Midbrain (tissue), 1 donor: ENCODE measurements around the gene IL20RA.
A peak's percentile ranks its signal among the peaks of the same experiment; 100 is the strongest.
"Not testable (repeated sequence)": the region's sequence is repeated elsewhere in the genome, so short reads cannot be mapped to it uniquely, and the experiment has no call there.

Source experiments
- DNase-seq: peaks from one replicate; lab custom pipeline; 2025; lab: John Stamatoyannopoulos, UW

IL20RA gene

DNA sequence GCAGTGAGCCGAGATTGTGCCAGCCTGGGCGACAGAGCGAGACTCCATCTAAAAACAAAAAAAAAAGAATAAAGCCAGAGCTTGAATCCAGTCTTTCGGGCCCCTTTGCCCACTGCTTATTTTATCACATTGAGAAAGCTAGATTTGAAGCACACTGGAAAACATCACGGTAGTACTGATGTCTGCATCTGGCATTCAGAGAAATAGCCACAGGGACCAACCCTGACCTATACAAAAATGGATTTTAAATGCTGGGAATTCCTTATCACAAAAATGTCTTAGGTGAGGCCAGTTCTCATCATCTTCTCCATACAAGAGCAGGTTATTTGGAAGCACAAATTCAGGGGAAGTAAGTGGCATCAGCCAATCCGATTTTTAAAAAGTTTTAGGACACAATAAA lies 73.2 kb downstream of the IL20RA start:
- DNase-seq, result no peak

DNA sequence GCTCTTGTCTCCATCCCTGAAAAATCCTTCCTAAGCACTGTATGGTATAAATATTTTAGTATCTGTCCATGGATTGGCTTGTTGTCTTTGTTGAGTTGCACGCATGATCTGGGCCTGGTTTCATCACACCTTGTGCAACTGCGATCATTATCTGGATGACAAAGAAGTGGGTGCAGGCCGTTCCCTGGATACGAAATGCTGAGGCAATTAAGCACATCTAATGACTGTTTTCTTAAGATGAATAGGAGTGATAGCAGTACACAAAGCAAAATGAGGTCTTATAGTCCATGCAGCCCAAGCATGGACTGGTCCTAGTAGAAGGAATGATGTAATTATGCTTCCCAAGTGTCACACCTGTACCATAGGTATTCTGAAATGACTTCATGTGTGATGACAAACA lies 74.8 kb downstream of the IL20RA start:
- DNase-seq, result no peak

DNA sequence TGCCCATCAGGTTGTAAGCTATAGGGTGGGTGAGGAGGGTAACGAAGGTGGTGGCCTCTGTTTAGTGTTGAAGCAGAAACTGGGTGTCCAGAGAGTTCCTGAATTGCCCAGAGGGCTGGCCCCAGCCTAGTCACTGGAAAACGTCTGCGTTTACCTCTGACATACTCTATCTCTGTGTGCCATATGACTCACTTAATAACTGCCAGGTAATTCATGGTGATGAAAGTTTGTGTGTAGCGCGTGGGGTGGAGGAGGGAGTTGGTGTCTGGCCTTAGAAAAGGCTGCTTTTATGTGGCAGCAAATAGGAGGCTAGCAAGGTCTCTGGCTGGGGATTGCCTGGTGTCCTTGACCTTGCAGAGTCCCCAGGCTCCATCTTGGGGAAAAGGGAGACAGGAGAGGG lies 75.3 kb downstream of the IL20RA start:
- no peak for DNase-seq

- no peak for DNase-seq
These were observed 75.9 kb downstream of the IL20RA start for GRCh38 chr6:136968837-136969236.

GRCh38 chr6:136967876-136968752 lies 76.7 kb downstream of the IL20RA start:
- DNase-seq, result peak; percentile 56

DNA sequence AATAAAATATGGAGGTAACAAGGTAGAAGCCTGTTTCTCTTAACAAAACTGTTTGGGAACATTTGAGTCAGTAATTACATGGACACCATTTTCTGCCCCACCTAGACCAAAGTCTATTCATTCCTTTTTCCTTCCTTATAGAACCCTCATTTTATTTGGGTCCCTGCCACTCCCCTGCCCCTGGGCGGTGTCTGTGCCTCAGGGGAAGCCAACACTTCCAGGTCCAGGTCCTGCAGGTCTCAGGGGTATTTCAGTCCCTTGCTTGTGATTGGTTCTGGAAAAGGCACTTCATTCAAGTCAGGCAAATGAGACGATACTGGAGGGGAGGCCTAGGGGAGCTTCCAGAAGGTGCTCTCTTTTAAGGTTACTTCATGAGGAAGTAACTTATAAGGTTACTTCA lies 80.4 kb downstream of the IL20RA start:
- no peak for DNase-seq

GRCh38 chr6:136963259-136963658 lies 81.5 kb downstream of the IL20RA start:
- DNase-seq, result no peak

DNA sequence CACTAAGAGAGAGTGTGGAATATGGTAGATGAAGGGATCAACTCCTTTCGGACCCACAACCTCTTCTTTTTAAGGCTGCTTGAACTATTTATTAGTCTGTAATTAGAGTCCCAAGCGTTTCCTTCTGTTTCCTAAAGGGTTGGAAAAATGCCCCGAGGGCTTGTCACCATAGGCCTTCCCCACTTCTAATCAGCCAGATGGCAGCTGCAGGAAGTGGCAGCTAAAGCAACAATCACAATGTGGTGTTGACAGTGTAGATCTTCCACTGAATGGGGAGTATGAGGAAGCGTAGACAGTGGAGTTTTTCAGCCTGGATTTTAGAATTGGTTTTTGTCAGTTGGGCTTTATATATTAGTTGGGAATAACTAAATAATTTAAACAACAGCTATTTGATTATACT lies 82.1 kb downstream of the IL20RA start:
- DNase-seq, result no peak

- no peak for DNase-seq
These were observed 82.9 kb downstream of the IL20RA start for GRCh38 chr6:136961848-136962247.

DNA sequence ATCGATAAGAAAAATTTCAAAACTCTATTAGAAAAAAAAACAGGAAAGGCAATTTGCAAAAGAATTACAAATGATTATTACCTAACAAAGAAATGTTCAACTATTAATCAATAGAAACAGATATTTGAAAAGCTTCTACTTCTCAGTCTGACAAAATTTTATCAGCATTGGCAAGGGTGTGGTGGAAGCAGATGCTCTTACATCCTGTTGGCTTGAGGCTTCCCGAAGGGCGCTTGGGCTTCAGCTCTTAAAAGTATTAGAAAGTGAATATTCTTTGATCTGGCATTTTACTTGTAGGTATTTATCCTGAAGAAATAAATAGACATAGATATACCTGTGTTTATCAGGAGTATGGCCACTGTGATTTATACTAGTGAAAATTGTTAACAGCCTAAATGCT lies 84.0 kb downstream of the IL20RA start:
- DNase-seq, result no peak

GRCh38 chr6:136959935-136960334 lies 84.8 kb downstream of the IL20RA start:
- DNase-seq, result not testable (repeated sequence)

DNA sequence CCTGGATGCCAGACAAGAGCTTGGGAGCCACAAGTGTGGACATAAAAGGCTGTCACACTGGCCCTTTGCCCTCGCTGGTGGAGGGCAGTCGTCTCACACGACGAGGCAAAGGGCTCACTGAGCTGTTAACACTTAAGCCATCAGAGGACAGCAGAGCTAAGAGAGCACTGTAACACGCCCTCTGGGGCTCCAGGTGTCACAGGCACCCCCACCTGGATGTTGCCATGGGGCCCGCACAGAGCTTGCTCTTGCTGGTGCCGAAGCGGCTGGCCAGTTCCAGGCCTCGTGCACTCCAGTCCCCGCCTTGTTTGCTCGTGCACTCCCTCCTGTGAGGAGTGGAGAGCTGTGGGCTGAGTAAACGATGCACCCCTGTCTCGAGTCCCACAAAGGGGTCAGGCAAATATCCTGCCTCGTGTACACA lies 85.3 kb downstream of the IL20RA start:
- DNase-seq, result no peak

- no peak for DNase-seq
These were observed 86.6 kb downstream of the IL20RA start for GRCh38 chr6:136958168-136958567.

GRCh38 chr6:136956590-136957544 lies 87.9 kb downstream of the IL20RA start:
- DNase-seq, result no peak

DNA sequence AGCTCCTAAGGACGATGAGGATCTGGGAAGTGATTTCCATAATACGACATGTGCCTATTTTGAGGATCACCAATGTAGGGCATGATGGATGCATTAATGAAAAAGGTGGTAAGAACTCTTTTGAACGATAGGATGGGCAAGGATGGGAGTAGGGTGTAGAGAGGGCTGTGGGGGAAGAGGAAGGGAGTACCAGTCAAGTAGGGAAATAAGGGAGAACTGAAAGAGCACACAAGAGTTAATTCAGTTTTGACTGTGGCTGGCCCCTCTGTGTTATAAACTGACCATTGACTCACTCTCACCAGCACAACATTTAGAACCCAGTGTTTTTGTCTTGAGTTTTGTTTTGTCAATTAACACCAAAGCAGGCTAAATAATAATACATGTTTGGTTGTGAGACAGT lies 89.6 kb downstream of the IL20RA start:
- no peak for DNase-seq

DNA sequence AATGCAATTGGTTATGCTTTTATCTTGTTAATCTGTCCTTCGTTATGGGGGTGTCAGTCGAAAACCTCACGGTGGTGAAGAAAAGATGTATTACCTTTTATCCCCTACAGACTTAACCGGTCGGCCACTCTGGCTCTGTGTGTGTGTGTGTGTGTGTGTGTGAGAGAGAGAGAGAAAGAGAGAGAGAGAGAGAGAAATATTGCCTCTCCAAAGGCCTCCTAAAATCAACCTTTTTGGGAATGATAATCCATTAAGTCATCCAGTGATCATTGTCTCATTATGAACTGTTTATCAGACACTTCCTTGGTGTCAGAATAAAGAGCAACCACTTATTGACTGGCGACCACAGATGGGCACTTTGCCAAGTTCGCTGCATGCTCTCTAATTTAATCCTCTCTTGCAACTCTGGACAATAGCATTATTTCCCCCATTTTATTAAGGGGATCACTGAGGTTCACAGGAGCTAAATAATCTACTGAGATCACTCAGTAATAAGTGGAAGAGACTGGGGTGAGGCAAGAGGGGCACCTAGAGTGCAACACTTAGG lies 92.0 kb downstream of the IL20RA start:
- no peak for DNase-seq

- DNase-seq, result no peak
These were observed 94.2 kb downstream of the IL20RA start for GRCh38 chr6:136950436-136951126.
